ENCODE results near the gene ASB1.
"Not testable (repeated sequence)": the region's sequence is repeated elsewhere in the genome, so short reads cannot be mapped to it uniquely, and the experiment has no call there.

The ASB1 gene

DNA sequence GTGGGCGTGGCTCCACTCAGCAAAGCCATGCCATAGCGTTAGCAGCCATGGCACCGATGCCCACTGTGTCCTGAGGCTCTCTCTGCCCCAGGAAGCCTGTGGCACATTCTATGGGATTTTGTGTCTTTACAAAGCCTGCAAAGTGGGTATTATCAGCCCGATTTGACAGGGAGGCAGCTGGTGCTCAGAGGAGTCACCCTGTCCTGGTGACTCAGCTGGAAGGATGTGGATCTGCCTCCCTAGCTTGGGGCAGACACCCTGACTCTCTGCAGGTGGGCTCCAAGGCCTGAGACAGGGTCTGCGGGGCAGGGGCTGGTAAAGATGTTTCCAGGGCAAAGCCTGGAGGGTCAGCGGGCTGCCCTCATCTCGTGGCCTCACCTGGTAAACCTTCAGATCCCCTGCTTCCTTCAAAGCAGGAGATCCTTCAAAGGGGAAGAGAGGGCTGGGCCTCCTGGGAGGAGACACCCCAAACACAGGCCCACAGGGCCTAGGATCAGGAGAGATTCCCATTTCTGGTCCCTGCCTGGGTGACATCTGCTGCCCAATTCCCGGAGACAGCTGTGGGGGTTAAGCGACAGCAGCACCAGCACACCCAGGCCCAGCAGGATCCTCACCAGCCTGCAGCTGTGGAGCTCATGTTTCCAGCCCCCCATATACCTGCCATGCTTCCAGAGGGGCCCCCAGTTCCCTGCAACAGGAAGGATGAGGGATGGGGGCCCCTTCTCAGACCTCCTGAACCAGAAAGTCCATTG is 3.0 kb upstream of the ASB1 start:
- no peak for DNase-seq (ENCODE audit: low read depth)

DNA sequence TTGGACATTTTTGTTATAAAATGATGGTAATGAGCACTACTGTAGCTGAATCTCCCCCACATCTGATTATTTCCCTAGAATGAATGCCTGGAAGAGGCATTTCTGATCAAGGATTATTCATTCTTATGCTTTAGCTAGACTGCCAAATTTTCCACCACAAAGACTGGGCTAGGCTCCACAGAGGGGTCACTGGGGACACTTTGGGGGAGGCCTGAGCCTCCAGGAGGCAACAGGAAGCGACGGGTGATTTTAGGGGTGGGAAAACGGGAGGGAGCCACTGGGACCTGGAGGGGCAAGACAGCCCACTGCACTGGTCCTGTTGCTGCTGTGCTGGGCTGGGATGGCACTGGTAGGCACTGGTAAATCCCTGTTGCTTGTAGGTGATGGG is 2.4 kb upstream of the ASB1 start:
- peak; percentile 85 for DNase-seq (ENCODE audit: low read depth)

DNA sequence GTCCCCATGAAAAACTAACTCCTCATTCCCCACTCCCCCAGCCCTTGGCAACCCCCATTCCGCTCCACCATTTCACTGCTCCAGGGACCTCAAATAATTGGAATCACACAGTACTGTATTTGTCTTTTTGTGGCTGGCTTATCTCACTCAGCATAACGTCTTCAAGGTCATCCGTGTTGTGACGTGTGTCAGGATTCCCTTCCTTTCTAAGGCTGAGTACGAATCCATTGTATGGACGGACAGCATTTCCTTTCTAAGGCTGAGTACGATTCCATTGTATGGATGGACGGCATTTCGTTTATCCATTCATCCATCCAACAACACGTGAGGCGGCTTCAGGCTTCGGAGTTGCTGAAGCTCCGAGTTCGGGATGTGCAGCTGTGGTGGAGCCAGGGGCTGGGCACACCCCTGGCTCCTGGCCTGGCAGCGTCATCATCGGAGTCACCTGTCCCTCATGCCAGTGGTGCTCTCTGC is 1.2 kb upstream of the ASB1 start:
- DNase-seq (ENCODE audit: low read depth): no peak

DNA sequence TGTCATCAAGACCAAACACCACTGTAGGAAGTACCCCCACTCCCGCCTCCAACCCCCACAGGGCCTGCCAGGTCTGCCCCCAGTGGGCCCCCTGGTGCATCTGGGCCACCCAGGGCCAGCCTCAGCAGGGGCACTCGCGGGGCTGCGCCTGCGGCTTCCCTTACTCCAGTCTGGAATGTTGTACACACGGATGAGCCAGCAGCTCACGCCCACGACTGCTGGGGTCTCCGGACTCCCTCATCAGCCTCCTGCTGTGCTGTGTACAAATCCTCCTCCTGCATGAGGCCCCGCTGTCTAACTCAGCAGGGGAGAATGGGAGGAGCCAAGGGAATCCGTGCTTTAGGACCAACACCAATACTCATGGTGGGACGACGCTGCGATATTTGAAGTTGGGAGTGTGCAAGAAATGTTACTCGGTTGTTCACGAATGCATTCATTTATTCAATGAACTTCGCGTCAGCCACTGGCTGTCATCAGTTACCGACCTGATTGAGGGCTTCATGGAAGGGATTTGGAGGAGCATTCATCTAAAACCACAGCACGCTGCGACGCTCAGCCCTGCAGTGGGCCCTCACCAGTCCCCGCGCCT is 654 bp upstream of the ASB1 start:
- DNase-seq (ENCODE audit: low read depth): no peak

DNA sequence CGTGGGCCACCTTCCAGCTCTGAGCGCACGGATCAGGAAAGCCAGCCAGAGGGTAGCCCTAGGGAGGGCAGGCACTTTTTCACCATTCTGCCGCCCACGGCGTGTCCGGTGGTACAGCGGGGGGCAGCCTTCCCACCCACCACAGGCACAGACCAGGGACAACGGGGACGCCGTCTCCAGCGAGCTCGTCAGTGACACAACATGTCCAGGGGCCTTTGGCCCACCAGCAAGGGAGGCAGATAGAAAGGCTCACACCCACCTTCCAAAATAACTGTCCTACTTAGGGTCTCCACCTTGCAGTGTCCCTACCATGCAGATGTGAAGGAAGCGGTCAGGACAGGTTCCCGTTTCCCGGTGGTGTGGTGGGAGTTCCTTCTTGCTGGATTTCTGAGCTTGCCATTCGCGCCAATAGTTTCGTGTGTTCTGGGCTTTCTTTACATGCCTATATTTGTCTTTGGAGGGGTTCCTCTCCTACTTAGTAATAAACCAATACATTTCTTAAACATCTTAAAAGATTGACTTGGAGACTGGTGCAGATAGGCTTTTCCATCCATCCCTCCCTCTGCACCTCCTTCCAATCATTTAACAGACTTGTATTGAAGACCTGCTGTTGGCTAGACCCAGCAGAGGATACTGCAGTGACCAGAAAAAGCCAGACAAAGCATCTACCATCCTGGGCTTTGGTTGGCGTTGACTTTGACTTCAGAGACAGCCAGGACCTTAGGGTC is 872 bp downstream of the ASB1 start:
- no peak for DNase-seq (ENCODE audit: low read depth)

DNA sequence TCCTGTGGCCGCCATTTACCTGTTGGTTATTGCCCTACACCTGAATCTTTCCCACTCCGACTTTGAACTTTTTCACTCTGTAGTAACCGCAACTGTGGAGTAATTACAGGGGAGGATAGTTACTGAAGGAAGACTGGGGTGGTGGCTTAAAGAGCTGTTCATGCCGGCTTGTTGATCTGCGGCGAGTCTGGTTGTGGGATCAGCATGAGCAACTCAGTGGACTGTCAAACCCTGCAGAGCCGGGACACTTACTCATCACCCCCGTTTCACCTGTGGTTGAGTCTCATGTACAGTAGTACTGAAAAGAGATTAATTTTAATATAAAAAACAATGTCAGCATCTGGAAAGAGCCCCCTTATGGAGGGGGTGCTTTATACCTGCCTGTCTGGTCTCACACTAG is 2.1 kb downstream of the ASB1 start:
- no peak for DNase-seq (ENCODE audit: low read depth)

DNA sequence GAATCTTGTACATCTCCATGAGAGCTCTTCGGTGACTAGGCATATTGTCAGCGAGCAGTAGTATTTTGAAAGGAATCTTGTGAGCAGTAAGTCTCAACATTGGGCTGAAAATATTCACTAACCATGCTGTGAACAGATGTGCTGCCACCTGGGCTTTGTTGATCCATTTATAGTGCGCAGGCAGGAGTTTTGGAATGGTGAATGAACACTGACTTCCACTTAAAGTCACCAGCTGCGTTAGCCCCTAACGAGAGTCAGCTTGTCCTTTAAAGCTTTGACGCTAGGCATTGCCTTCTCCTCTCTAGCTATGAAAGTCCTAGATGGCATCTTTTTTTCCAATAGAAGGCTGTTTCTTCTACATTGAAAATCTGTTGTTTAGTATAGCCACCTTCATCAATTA is 4.1 kb downstream of the ASB1 start:
- DNase-seq (ENCODE audit: low read depth): no peak

DNA sequence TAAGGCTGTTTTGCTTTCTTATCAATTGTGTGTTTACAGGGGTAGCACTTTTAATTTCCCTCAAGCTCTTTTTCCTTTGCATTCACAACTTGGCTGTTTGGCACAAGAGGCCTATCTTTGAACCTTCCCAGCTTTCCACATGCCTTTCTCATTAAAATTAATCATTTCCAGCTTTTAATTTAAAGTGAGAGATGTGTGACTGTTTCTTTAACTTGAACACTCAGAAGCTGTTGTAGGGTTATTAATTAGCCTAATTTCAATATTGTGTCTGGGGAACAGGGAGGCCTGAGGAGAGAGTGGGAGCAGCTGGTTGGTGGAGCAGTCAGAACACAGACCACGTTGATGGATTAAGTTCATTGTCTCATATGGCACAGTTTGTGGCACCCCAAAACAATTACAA is 4.7 kb downstream of the ASB1 start:
- DNase-seq (ENCODE audit: low read depth): no peak

DNA sequence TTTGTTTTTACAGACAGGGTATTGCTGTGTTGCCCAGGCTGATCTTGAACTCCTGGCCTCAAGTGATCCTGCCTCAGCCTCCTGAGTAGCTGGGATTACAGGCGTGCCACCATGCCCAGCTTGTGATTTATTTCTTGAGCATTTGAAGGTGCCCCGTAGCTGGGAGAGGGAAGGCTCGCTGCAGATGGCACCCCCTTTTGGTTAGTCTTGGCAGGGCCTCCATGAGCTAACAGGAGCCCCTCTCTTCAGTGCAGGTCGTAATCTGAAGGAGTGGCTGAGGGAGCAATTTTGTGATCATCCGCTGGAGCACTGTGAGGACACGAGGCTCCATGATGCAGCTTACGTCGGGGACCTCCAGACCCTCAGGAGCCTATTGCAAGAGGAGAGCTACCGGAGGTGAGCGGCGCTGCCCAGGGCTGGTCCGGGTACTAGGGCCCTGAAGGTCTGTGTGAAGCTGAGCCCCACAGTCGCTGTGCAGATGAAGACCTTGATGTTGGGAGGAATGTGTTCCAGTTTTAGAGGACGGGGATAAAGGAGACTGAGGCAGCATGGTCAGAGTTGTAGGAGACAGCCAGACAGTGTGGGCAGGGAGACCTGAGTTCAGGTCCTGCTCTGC is 6.7 kb downstream of the ASB1 start:
- no peak for DNase-seq (ENCODE audit: low read depth)

DNA sequence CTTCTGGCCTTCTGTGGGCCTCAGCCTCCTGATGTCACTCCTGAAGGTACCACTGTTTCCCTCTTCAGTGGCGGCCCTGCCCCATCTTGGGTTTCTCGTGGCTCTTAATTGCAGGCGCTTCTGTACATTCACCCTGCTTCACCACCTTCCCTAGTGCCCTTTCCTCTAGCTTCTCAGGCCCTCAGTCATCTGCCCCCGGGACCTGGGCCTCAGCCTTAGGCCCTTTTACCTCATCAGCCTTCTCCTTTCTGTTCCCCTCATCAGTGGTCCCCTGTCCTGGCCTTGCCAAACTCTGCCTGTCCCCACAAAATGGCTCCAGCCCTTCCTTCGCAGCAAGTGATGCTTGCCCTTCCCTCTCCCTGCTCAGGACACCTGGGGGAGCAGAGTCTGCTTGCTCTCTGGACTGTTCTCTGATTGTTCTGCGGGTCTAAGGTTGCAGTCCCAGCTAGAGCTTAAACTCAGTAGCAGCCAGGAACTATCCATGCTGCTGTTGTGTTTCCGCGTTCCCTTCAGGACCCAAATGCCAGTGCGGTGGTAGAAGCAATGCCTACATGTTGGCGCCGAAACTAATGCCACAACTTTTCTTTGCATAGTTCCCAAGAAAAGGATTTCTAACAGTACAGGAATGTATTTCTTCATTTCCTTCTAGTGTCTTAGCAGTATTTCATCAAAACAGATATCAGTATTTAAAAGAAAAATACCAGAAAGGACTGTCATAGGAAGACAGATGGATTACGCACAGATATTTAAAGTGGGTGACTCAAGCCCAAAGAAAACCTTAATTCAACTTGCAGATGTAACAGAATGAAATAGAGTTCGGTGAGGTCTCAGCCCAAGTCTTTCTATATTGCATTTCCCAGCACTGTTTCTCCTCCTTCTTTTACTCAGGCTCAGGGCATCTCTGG is 7.5 kb downstream of the ASB1 start:
- peak; percentile 79 for DNase-seq (ENCODE audit: low read depth)

DNA sequence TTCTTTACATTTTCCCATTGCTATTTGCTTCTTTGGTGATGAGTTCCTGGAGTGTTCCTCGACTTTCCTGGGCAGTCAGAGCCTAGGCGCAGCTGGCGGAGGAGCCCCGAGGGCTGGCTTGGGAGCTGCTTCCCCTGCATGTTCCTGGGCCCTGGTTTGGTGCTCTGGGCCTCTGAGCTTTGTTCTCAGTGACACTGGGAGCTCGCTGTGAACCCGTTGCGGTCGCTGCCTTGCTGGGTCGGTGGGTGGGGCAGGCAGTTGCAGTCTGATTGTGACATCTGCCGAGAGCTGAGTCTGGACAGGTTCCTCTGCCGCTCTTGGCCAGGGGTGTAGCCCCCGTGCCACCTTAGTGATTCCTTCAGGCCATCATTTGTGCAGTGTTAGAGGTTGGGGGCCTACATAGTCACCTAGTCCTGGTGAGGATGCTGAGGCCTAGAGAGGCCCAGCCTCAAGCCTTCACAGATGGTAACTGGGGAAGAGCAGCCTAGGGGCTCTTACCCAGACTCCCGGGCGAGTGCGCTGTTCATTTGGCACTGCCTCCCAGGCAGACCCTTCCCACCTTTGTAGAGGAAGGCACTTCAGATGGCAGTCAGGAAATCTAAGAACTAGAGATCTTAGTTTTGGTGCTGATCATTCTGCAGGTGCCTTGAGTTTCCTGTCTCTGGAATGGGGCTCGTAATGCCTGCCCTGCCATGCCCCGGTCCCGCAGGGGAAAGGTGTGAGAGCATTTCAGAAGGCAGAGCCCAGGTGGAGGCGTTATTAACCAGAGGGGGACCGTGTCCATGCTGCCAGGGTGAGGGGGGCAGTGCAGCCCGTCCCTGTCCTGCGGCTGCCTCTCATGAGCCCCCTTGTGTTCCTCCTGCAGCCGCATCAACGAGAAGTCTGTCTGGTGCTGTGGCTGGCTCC is 8.4 kb downstream of the ASB1 start:
- no peak for DNase-seq (ENCODE audit: low read depth)

DNA sequence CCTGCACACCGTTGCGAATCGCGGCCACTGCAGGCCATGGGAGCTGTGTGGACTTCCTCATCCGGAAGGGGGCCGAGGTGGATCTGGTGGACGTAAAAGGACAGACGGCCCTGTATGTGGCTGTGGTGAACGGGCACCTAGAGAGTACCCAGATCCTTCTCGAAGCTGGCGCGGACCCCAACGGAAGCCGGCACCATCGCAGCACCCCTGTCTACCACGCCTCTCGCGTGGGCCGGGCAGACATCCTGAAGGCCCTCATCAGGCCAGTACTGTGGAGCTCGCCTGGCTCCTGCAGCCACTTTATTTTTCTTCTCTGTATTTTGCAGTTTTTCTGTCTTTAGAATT is 9.0 kb downstream of the ASB1 start:
- DNase-seq (ENCODE audit: low read depth): no peak

DNA sequence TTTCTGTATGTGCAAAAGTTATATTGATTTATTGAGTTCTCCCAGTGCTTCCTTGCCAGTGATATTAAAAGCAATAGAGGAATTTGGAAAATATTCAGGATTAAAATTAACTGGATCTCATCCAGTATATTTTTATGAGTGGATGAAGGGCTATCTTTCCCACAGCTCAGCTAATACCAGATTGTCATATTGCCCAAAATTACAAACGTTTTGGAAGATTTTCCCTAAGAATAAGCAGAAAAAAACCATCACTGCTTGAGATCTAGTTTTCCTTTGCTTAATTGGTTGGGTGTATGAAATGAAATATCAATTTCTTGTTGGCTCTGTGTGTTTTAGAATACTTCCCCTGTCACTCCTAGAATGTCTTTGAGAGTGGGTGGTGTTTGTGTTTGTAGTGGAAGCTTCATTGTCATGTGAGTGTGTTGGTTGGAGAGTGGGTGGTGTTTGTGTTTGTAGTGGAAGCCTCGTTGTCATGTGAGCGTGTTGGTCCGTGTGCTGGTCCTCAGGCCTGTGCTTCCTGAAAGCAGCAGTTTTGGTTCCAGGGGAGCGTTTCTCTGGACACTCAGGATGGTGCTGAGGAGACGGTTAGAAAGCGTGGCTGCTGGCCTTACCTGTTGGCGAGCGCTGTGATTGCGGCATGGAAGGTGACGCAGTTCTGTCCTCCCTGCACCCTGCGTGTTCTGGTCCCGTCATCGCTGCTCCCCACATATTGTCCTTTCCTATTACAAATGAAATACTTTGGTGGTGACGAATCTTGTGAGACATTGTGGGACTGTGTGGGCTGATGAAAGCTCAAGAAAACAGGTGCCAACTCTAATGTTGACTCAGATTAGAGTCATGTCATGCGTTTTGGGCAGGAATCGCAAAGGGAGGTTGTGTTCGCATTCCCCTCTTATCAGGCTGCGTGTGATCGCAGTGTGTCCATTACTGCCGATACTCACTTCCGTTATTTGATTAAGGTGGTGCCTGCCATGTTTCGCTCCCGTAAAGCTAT is 12.4 kb downstream of the ASB1 start:
- DNase-seq (ENCODE audit: low read depth): peak; percentile 77

DNA sequence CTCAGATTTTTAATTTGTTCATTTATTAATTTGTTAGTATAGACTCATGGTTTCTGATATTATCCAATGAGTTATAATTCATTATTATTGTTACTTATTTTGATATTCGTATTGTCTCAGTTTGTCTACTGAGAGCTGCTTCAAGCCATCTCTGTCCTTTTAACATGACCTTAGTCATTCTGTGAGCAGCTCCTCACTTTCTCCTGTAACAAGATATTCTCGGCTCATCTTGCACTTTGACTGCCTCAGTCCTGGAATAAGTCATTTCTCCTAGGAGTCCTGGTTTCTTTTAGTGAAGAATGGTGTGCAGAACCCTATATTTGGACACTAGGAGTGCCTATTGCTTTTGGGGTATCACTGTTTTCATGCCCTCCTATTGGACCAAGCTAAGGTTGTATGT is 13.2 kb downstream of the ASB1 start:
- DNase-seq (ENCODE audit: low read depth): no peak

DNA sequence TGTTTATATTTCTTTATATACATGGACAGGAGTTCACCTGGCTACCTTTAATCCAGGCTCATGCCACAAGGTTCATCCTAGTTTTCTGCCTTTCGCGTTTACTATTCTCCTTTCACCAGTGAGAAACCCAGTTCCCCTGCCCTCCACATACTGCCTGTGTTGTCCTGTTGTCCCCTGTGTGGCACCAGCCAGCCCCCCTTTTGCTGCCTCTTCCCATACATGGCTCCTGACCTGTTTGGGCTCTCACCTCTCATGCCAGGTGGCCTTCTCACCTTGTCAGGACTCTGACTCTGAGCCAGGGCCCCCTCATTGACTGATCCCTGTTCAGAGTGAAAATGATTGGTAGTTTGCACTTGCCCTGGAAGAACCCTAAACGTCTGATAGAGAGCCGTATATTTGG is 13.6 kb downstream of the ASB1 start:
- no peak for DNase-seq (ENCODE audit: low read depth)

DNA sequence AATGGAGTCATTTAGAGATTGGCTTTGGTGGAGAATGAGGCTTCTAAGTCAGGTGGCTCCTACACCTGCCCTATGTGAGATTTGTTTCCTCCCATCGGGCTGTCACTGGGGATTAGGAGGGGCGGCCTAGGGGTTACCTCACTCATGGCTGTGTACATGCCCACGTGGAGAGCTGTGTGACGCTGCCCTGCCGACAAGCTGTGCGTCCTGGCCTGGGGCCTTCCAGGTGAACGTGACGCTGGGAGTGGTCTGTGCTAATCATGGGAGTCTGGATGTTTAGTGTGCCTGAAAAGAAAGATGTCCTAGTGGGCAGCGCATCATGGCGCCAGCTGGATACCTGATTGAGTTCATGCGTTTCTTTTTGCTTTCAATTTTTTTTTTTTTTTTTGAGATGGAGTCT is 14.0 kb downstream of the ASB1 start:
- DNase-seq (ENCODE audit: low read depth): no peak

DNA sequence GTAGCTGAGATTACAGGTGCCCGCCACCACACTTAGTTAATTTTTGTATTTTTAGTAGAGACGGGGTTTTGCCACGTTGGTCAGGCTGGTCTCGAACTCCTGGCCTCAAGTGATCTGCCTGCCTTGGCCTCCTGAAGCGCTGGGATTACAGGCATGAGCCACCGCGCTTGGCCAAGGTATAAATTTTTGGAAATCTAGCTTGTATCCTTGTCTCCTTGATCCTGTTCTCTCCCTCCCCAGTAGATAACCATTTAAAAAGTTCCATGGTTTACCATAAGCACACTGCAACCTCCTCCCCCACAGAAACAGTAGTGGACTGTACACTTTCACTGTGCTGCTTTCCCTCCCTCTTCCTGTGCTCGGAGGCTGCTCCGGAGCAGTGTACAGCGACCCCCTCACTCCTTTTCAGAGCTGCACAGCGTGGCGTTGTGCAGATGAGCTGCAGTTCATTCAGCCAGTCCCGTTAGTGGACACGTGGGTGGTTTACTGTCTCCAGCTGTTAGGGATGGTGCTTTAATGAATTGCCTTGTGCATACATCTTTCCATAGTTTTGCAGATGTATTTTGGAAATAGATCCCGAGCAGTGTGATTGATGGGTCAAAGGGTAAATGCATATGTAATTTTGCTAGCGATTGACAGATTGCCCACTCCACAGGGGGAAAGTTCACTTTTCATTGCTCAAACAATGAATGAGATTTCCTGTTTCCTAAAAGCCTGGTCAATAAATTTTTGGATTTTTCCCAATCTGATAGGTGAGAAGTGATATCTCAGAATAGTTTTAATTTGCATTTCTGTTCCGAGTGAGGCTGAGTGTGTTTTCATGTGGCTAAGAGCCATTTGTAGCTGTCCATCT is 14.8 kb downstream of the ASB1 start:
- no peak for DNase-seq (ENCODE audit: low read depth)

DNA sequence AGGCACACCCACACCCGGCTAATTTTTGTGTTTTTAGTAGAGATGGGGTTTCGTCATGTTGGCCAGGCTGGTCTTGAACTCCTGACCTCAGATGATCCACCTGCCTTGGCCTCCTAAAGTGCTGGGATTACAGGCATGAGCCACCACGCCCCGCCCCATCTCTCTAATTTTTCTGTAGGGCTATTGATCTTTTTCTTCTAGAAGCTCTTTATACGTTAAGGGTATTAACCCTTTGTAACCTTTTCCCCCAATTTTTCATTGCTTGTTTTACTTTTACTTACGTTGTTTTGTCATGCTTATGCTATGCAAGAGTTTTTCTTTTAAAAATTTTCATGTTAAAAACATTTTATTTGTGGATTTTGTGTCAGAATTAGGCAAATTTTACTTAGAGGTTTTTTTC is 15.5 kb downstream of the ASB1 start:
- not testable (repeated sequence) for DNase-seq (ENCODE audit: low read depth)

DNA sequence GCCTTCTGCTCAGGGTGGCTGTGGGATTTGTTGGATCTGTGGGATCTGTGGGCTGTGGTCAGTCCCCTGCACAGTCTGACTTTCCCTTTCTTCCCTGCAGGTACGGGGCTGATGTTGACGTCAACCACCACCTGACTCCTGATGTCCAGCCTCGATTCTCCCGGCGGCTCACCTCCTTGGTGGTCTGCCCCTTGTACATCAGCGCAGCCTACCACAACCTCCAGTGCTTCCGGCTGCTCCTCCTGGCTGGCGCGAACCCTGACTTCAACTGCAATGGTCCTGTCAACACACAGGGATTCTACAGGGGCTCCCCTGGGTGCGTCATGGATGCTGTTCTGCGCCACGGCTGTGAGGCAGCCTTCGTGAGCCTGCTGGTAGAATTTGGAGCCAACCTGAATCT is 17.5 kb downstream of the ASB1 start:
- DNase-seq (ENCODE audit: low read depth): no peak
